H9 (cell line): ENCODE results near the gene NPAS1. TPM values are rescaled to one million over a fixed set of nuclear protein-coding genes. Genes with fewer than 3 reads are reported as not detected.

ENCODE experiments used
- DNase-seq: peaks from one replicate; pipeline ENCODE4 v3.0.0-alpha.2; 2017
- H2AFZ ChIP-seq: one replicate; pipeline ENCODE4 v1.6.1; 2013; ENCODE audit warnings: mild to moderate bottlenecking, low read length, control low read depth, moderate library complexity
- H2AK5ac ChIP-seq: 2 replicates; pipeline ENCODE4 v1.6.1; 2013; ENCODE audit warnings: low read length, control low read depth, mixed read lengths; ENCODE audit not compliant: insufficient read length
- H2BK120ac ChIP-seq: one replicate; pipeline ENCODE4 v1.6.1; 2013; ENCODE audit warnings: low read depth, mild to moderate bottlenecking, low read length, control low read depth, inconsistent platforms; ENCODE audit not compliant: poor library complexity, severe bottlenecking
- H2BK12ac ChIP-seq: 2 replicates; pipeline ENCODE4 v1.6.1; 2013; ENCODE audit warnings: low read length, control low read depth, mixed read lengths, low read depth; ENCODE audit not compliant: insufficient read length
- H2BK15ac ChIP-seq: 2 replicates; pipeline ENCODE4 v1.6.1; 2013; ENCODE audit warnings: low read depth, low read length, control low read depth
- H2BK20ac ChIP-seq: one replicate; pipeline ENCODE4 v1.6.1; 2013; ENCODE audit warnings: low read depth, mild to moderate bottlenecking, low read length, control low read depth, inconsistent platforms; ENCODE audit not compliant: poor library complexity, severe bottlenecking
- H2BK5ac ChIP-seq: 2 replicates; pipeline ENCODE4 v1.6.1; 2013; ENCODE audit warnings: low read length, control low read depth, mixed read lengths; ENCODE audit not compliant: insufficient read length
- H3K14ac ChIP-seq: 2 replicates; pipeline ENCODE4 v1.6.1; 2013; ENCODE audit warnings: low read length, control low read depth; ENCODE audit not compliant: insufficient read depth
- H3K18ac ChIP-seq: 2 replicates; pipeline ENCODE4 v1.6.1; 2013; ENCODE audit warnings: low read depth, mild to moderate bottlenecking, mixed read lengths, low read length, control low read depth; ENCODE audit not compliant: insufficient read length
- H3K23ac ChIP-seq: 2 replicates; pipeline ENCODE4 v1.6.1; 2013; ENCODE audit warnings: low read length, control low read depth, mixed read lengths, low read depth; ENCODE audit not compliant: insufficient read length
- H3K23me2 ChIP-seq: 2 replicates; pipeline ENCODE4 v1.6.1; 2013; ENCODE audit warnings: low read depth, mild to moderate bottlenecking, mixed read lengths, low read length, control low read depth; ENCODE audit not compliant: insufficient read length, poor library complexity, severe bottlenecking
- H3K27ac ChIP-seq: 2 replicates; pipeline ENCODE4 v1.5.1; 2013; ENCODE audit warnings: low read length, control low read depth, mixed read lengths, low read depth; ENCODE audit not compliant: insufficient read length
- H3K27me3 ChIP-seq: 2 replicates; pipeline ENCODE4 v1.6.1; 2013; ENCODE audit warnings: low read length, control low read depth, inconsistent platforms; ENCODE audit not compliant: insufficient read depth
- H3K4ac ChIP-seq: 2 replicates; pipeline ENCODE4 v1.6.1; 2013; ENCODE audit warnings: low read depth, mild to moderate bottlenecking, control low read depth, inconsistent platforms, low read length, moderate library complexity
- H3K4me1 ChIP-seq: 2 replicates; pipeline ENCODE4 v1.6.1; 2013; ENCODE audit warnings: low read length, control low read depth, inconsistent platforms; ENCODE audit not compliant: insufficient read depth
- H3K4me2 ChIP-seq: 2 replicates; pipeline ENCODE4 v1.6.1; 2013; ENCODE audit warnings: low read length, control low read depth, mixed read lengths; ENCODE audit not compliant: insufficient read length, insufficient read depth
- H3K56ac ChIP-seq: 2 replicates; pipeline ENCODE4 v1.6.1; 2013; ENCODE audit warnings: low read depth, mild to moderate bottlenecking, mixed read lengths, low read length, control low read depth; ENCODE audit not compliant: insufficient read length
- H3K79me1 ChIP-seq: 2 replicates; pipeline ENCODE4 v1.6.1; 2013; ENCODE audit warnings: low read depth, mild to moderate bottlenecking, moderate library complexity, low read length, control low read depth, inconsistent platforms; ENCODE audit not compliant: insufficient read depth, poor library complexity, severe bottlenecking
- H3K79me2 ChIP-seq: 2 replicates; pipeline ENCODE4 v1.6.1; 2013; ENCODE audit warnings: low read length, control low read depth, inconsistent platforms; ENCODE audit not compliant: insufficient read depth
- H3K9ac ChIP-seq: 2 replicates; pipeline ENCODE4 v1.6.1; 2013; ENCODE audit warnings: low read length, control low read depth, mixed read lengths; ENCODE audit not compliant: insufficient read length; ENCODE audit errors: extremely low read depth
- H3K9me3 ChIP-seq: one replicate; pipeline ENCODE4 v1.6.1; 2013; ENCODE audit warnings: low read depth, low read length, inconsistent platforms; ENCODE audit not compliant: control insufficient read depth
- H3T11ph ChIP-seq: one replicate; pipeline ENCODE4 v1.6.1; 2013; ENCODE audit warnings: mild to moderate bottlenecking, low read length, control low read depth, inconsistent platforms
- H4K20me1 ChIP-seq: one replicate; pipeline ENCODE4 v1.6.1; 2013; ENCODE audit not compliant: control insufficient read depth, insufficient read length, insufficient read depth
- H4K5ac ChIP-seq: 2 replicates; pipeline ENCODE4 v1.6.1; 2013; ENCODE audit warnings: low read depth, mild to moderate bottlenecking, mixed read lengths, low read length, control low read depth; ENCODE audit not compliant: insufficient read length
- H4K8ac ChIP-seq: replicated peaks from 2 replicates; pipeline ENCODE4 v1.6.1; 2013; ENCODE audit warnings: low read length, control low read depth, mixed read lengths, low read depth; ENCODE audit not compliant: insufficient read length
- H4K91ac ChIP-seq: 2 replicates; pipeline ENCODE4 v1.6.1; 2013; ENCODE audit warnings: low read depth, mild to moderate bottlenecking, moderate library complexity, mixed read lengths, low read length, control low read depth; ENCODE audit not compliant: insufficient read length
- H3K27ac Mint-ChIP-seq, 3 experiments: 2 replicates in 2 of 3; 3 replicates in 1 of 3; pipeline ENCODE4 v1.8.0; 2020 to 2021; ENCODE audit warnings: mixed read lengths in 3 of 3, mild to moderate bottlenecking in 1 of 3, moderate library complexity in 1 of 3
- H3K27me3 Mint-ChIP-seq: 2 replicates; pipeline ENCODE4 v1.8.0; 2021; ENCODE audit warnings: low read depth, mild to moderate bottlenecking, moderate library complexity, mixed read lengths
- H3K36me3 Mint-ChIP-seq, 3 experiments: 2 replicates in 2 of 3; 3 replicates in 1 of 3; pipeline ENCODE4 v1.8.0; 2020 to 2021; ENCODE audit warnings: low read depth in 3 of 3, mixed read lengths in 3 of 3; ENCODE audit not compliant: insufficient read depth in 1 of 3
- H3K4me1 Mint-ChIP-seq, 2 experiments: 2 replicates each; pipeline ENCODE4 v1.8.0; 2020; ENCODE audit warnings: mixed read lengths in 2 of 2
- H3K4me3 Mint-ChIP-seq, 2 experiments: 2 replicates in 1 of 2; 3 replicates in 1 of 2; pipeline ENCODE4 v1.8.0; 2020 to 2021; ENCODE audit warnings: mild to moderate bottlenecking in 2 of 2, mixed read lengths in 2 of 2, moderate library complexity in 1 of 2
- H3K9me3 Mint-ChIP-seq, 2 experiments: 2 replicates in 1 of 2; 3 replicates in 1 of 2; pipeline ENCODE4 v1.8.0; 2020; ENCODE audit warnings: mild to moderate bottlenecking in 2 of 2, mixed read lengths in 2 of 2, moderate library complexity in 1 of 2
- CTCF ChIP-seq: fragments of 200-600 bp; sonication (generic); conservative IDR thresholded peaks from 3 replicates; pipeline ENCODE4 v1.8.0; 2021; ENCODE audit warnings: antibody characterized with exemption, mild to moderate bottlenecking
- WGBS: extraction: QIAGEN DNeasy Blood & Tissue Kit; methylation state at CpG from one replicate; pipeline ENCODE4 v1.1.7; 2013; ENCODE audit warnings: missing lambda C conversion rate, low lambda C conversion rate, mixed read lengths; ENCODE audit not compliant: insufficient read length; ENCODE audit errors: extremely low coverage; 5-methylcytosine and 5-hydroxymethylcytosine counted together
- total RNA-seq: library from RNA; stranded (reverse); gene quantifications from 2 replicates; pipeline ENCODE4 v1.2.1, GENCODE V29; 2021

Gene NPAS1
- total RNA-seq, 1 experiment from 2014 or later, result 17.8 TPM

- Histone ChIP-seq H2BK120ac (no peak overlapping the region), H3K27ac (no peak overlapping the region), H2AK5ac (no peak overlapping the region), H2BK5ac (no peak overlapping the region), H3K9me3 (no peaks in the 10 kb centered on the region), H4K91ac (no peak overlapping the region), H3K56ac (no peak overlapping the region), H3K4ac (no peak overlapping the region), H4K20me1 (no peaks in the 10 kb centered on the region), H3K4me2 (no peak overlapping the region), H3K18ac (no peak overlapping the region), H2BK15ac (no peak overlapping the region), H3T11ph (no peak overlapping the region), H2AFZ (no peak overlapping the region), H3K79me2 (no peaks in the 10 kb centered on the region), H2BK12ac (no peak overlapping the region), H3K9ac (no peak overlapping the region), H3K79me1 (no peaks in the 10 kb centered on the region), H3K23me2 (no peaks in the 10 kb centered on the region), H4K5ac (no peak overlapping the region), H4K8ac (no peak overlapping the region), H3K14ac (no peak overlapping the region; the same call in 1 of the 2 replicates), H2BK20ac (no peak overlapping the region), H3K4me1 (no peaks in the 10 kb centered on the region), H3K27me3 (no peaks in the 10 kb centered on the region), H3K23ac (no peak overlapping the region)
- no peaks in the 10 kb centered on the region for H3K9me3 Mint-ChIP-seq
- H3K27me3 Mint-ChIP-seq, result no peaks in the 10 kb centered on the region
- no peak for DNase-seq
- WGBS, result no CpG with 5 or more reads among the region's 61 CpGs
- H3K36me3 Mint-ChIP-seq, result peaks cover 20 to 69% (median 54%) of the 10 kb centered on the region in 3 experiments; a peak in 6 of 7 replicates
- H3K4me3 Mint-ChIP-seq, result no peak overlapping the region
- H3K4me1 Mint-ChIP-seq, result no peaks in the 10 kb centered on the region; a peak in 1 of 4 replicates
- no peak overlapping the region for H3K27ac Mint-ChIP-seq
- no peak for TF ChIP-seq CTCF
These were observed 47.0 kb downstream of the NPAS1 start for GRCh38 chr19:47066376-47067214.
